Large intestine (tissue), 1 donor: Measurements from ENCODE around the gene LANCL3. TPM values are rescaled to one million over a fixed set of nuclear protein-coding genes. Genes with fewer than 3 reads are reported as not detected.

Experiments
- polyA plus RNA-seq: library from polyadenylated mRNA; unstranded; fragments of 120-200 nt; gene quantifications from one replicate; pipeline ENCODE4 v1.2.1, GENCODE V29; 2013

LANCL3 gene
- polyA plus RNA-seq, 1 donor = 0.33 TPM

Other genes with a start within 250 kb of the LANCL3 start
- gene PRRG1, start 222.3 kb upstream of the LANCL3 start, polyA plus RNA-seq = 6.6 TPM
- 12.3 TPM for gene XK, start 114.1 kb downstream of the LANCL3 start, polyA plus RNA-seq
- 15.9 TPM for gene CYBB, start 208.4 kb downstream of the LANCL3 start, polyA plus RNA-seq